Psoas muscle (tissue), 8 donors: ENCODE data around the gene ZBTB1. TPM values are rescaled to one million over a fixed set of nuclear protein-coding genes. Genes with fewer than 3 reads are reported as not detected.
"Not testable (repeated sequence)": the region's sequence is repeated elsewhere in the genome, so short reads cannot be mapped to it uniquely, and the experiment has no call there.

ENCODE experiments used
- ATAC-seq, 4 donors: fragments of 200-7000 bp; cut with Tn5 transposase; one replicate each; pipeline ENCODE4 v1.9.1; 2020; ENCODE audit warnings: moderate library complexity in 3 of 4, mild to moderate bottlenecking in 2 of 4
- DNase-seq, 2 donors: peaks; one replicate each; pipeline ENCODE4 v3.0.0-alpha.2; 2020
- H3K27ac ChIP-seq: fragments of 200-600 bp; one replicate; pipeline ENCODE4 v1.8.0; 2022
- H3K27me3 ChIP-seq, 3 donors: fragments of 200-600 bp in 1 of 3; one replicate each; pipeline versions ENCODE4 v1.6.1 to v1.8.0; 2013 to 2022; ENCODE audit warnings: low read length in 2 of 3, mild to moderate bottlenecking in 2 of 3, moderate library complexity in 1 of 3; ENCODE audit not compliant: insufficient read depth in 3 of 3
- H3K36me3 ChIP-seq, 2 donors: fragments of 200-600 bp in 1 of 2; one replicate each; pipeline versions ENCODE4 v1.6.1 to v1.8.0; 2013 to 2022; ENCODE audit warnings: low read depth in 1 of 2, mild to moderate bottlenecking in 1 of 2, moderate library complexity in 1 of 2; ENCODE audit not compliant: insufficient read depth in 1 of 2
- H3K4me1 ChIP-seq: fragments of 200-600 bp; one replicate; pipeline ENCODE4 v1.8.0; 2022
- H3K4me3 ChIP-seq: fragments of 200-600 bp; one replicate; pipeline ENCODE4 v1.8.0; 2022; ENCODE audit warnings: mild to moderate bottlenecking
- H3K9me3 ChIP-seq: fragments of 200-600 bp; one replicate; pipeline ENCODE4 v1.8.0; 2022
- CTCF ChIP-seq: fragments of 200-600 bp; IDR thresholded peaks from one replicate; pipeline ENCODE4 v1.8.0; 2022; ENCODE audit warnings: antibody characterized with exemption
- WGBS, 3 donors: extraction: QIAGEN DNeasy Blood & Tissue Kit; methylation state at CpG; one replicate each; pipeline versions ENCODE4 v1.1.6 to v1.1.7; 2013; 5-methylcytosine and 5-hydroxymethylcytosine counted together
- intact Hi-C, 2 donors: fragments of 100-400 bp; cut with DNase I; formaldehyde crosslinking; loops; one replicate each; pipeline versions ENCODE4 v1.11.0 to v1.14.2; 2022
- polyA plus RNA-seq, 3 donors: library from polyadenylated mRNA; stranded (reverse); fragments of 200-250 nt; gene quantifications; one replicate each; pipeline ENCODE4 v1.2.3, GENCODE V29; 2013
- total RNA-seq, 4 donors: library from RNA; stranded (reverse); fragmentation: NEBNext Ultra II Directional in 2 of 4; extraction: Animal tissue kit (Norgen Biotek cat#: 25700) in 2 of 4; gene quantifications; one replicate each; pipeline versions ENCODE4 v1.2.1 to v1.2.4, GENCODE V29; 2021 to 2023
- donor health status: healthy with polysubstance abuse.
- donor health status: DM: no; HTN: no; CAD: no; lungs with moderate emphysema.
- donor health status: Bipolar disorder and iron deficiency.
- donor health status: healthy.
- donor health status: DM: yes; HTN: yes; CAD: no.
- donor health status: DM: no; HTN: no; CAD: no.
- donor health status: DM: no; HTN: no; CAD: no.
- donor health status: DM: yes; HTN: yes; CAD: no.

The ZBTB1 gene
- total and polyA plus RNA-seq, 7 donors: 11.0 to 39.2 (median 19.1) TPM

GRCh38 chr14:64563696-64564095, 59.1 kb downstream of the ZBTB1 start:
- no peak for ATAC-seq
- intact Hi-C loops: no loop called here

DNA sequence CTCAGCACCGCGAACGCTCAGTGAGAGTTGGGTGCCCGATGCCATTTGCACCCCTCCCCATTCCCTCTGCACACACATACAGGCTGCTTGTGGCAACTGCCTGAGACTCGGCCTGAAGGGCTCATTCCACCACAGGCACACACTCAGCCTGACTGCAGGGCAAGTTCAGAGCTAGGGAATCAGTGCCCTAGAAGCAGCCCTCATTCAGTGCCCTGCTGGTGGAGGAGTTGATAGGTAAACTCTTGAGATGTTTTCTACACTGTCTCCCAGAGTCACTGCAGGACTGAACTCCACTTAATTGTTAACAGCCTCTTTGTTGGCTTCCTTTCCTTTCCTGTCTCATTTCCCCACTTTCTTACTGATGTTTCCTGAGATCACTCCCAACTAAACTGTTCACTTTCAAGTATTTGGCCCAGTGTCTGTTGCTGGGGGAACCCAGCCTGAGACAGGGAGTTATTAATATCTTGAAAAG, 62.1 kb downstream of the ZBTB1 start:
- WGBS, 3 donors: 64 to 74% (median 71%) methylated on average over 5 of the region's 5 CpGs
- intact Hi-C loops: no loop called here

More at GRCh38 chr14:64563696-64564095, 59.1 kb downstream of the ZBTB1 start:
- H3K27ac ChIP-seq: no peak overlapping the region
- H3K27me3 ChIP-seq: no peaks in the 10 kb centered on the region
- no peak for TF ChIP-seq CTCF
- peaks cover 19% of the 10 kb centered on the region for H3K4me1 ChIP-seq
- no peaks in the 10 kb centered on the region for H3K9me3 ChIP-seq
- H3K36me3 ChIP-seq: no peaks in the 10 kb centered on the region
- WGBS, 3 donors: 69 to 77% (median 74%) methylated on average over 6 of the region's 6 CpGs
- no peak for DNase-seq
- no peak overlapping the region for H3K4me3 ChIP-seq

GRCh38 chr14:64569138-64569631, 64.6 kb downstream of the ZBTB1 start:
- intact Hi-C loops: no loop called here
- H3K4me3 ChIP-seq: peak overlapping the region; percentile 3
- H3K4me1 ChIP-seq: peaks cover 52% of the 10 kb centered on the region
- WGBS, 3 donors: 16 to 20% (median 17%) methylated on average over 3 of the region's 3 CpGs
- no peaks in the 10 kb centered on the region for H3K36me3 ChIP-seq
- ATAC-seq: peak; percentile 92 to 97 (median 96)
- TF ChIP-seq CTCF: no peak
- peak overlapping the region; percentile 79 for H3K27ac ChIP-seq
- peak; percentile 55 to 75 for DNase-seq
- H3K9me3 ChIP-seq: no peaks in the 10 kb centered on the region
- H3K27me3 ChIP-seq: no peaks in the 10 kb centered on the region

More for the DNA sequence above, 62.1 kb downstream of the ZBTB1 start:
- Histone ChIP-seq H3K9me3 (no peaks in the 10 kb centered on the region), H3K4me1 (peaks cover 35% of the 10 kb centered on the region), H3K27me3 (no peaks in the 10 kb centered on the region), H3K4me3 (no peak overlapping the region), H3K27ac (peak overlapping the region; percentile 52), H3K36me3 (no peaks in the 10 kb centered on the region)
- DNase-seq (no peak), ATAC-seq (no peak)
- no peak for TF ChIP-seq CTCF

GRCh38 chr14:64569646-64570045, 65.1 kb downstream of the ZBTB1 start:
- Histone ChIP-seq H3K27ac (peak overlapping the region; percentile 79), H3K4me1 (peaks cover 57% of the 10 kb centered on the region), H3K4me3 (peak overlapping the region; percentile 3)
- H3K27me3 ChIP-seq, H3K36me3 ChIP-seq, H3K9me3 ChIP-seq, DNase-seq, intact Hi-C loops: not testable (repeated sequence)
- ATAC-seq: peak; percentile 11 to 52 (median 43)
- 26 to 30% (median 27%) methylated on average over 7 of the region's 7 CpGs for WGBS, 3 donors

- no peaks in the 10 kb centered on the region for H3K27me3 ChIP-seq
- no peaks in the 10 kb centered on the region for H3K9me3 ChIP-seq
- H3K27ac ChIP-seq: peak overlapping the region; percentile 90
- TF ChIP-seq CTCF: no peak
- ATAC-seq (no peak), DNase-seq (no peak)
- H3K36me3 ChIP-seq: no peaks in the 10 kb centered on the region
- peaks cover 50% of the 10 kb centered on the region for H3K4me1 ChIP-seq
- no peak overlapping the region for H3K4me3 ChIP-seq
- intact Hi-C loops: no loop called here
Measured at GRCh38 chr14:64572386-64573104, 68.0 kb downstream of the ZBTB1 start.
